K562 (cell line): ENCODE measurements around the gene PLPPR1. TPM values are rescaled to one million over a fixed set of nuclear protein-coding genes. Genes with fewer than 3 reads are reported as not detected.
A peak's percentile ranks its signal among the peaks of the same experiment; 100 is the strongest.

ENCODE experiments used
- ATAC-seq: fragments of 200-7000 bp; cut with Tn5 transposase; 3 replicates; pipeline ENCODE4 v1.9.1; 2020; ENCODE audit warnings: moderate library complexity
- BruUV-seq: library from RNA; stranded (reverse); fragments of 400-500 nt; replicated peaks from 2 replicates; lab custom pipeline; 2021; lab: Mats Ljungman, UMichigan
- CTCF ChIA-PET: fragments of 300-600 bp; formaldehyde crosslinking; extraction: SDS; loops from one replicate; lab custom pipeline; 2021; ENCODE audit warnings: low intra/inter-chr PET ratio; lab: Yijun Ruan, JAX
- POLR2A ChIA-PET: fragments of 300-600, 350-650 bp; sonication (Branson Sonifier 250); formaldehyde crosslinking; extraction: SDS; loops from one replicate; lab custom pipeline; 2021; ENCODE audit warnings: antibody characterized with exemption, inconsistent platforms; lab: Yijun Ruan, JAX
- DNase-seq, 4 experiments: peaks; one replicate each; pipeline versions ENCODE4 v3.0.0 to v3.0.0-alpha.2; 2011 to 2018; ENCODE audit warnings: low spot score in 3 of 4, mixed read lengths in 3 of 4; ENCODE audit errors: extremely low read depth in 1 of 4
- FAIRE-seq: peaks from 2 replicates; lab custom pipeline; 2011; peaks lifted over from hg19 to GRCh38; lab: Jason Lieb, UNC
- H2AFZ ChIP-seq: 2 replicates; pipeline ENCODE4 v1.6.0; 2011; ENCODE audit warnings: low read depth, low read length, control low read depth, inconsistent platforms
- H3K27ac ChIP-seq: fragments of 200-600 bp; 3 replicates; pipeline ENCODE4 v1.8.0; 2011; ENCODE audit warnings: low read depth, mild to moderate bottlenecking, control low read depth, inconsistent platforms, low read length, moderate library complexity, mixed read lengths; ENCODE audit errors: extremely low read depth
- H3K27me3 ChIP-seq, 2 experiments: fragments of 300-600 bp in 1 of 2; 2 replicates in 1 of 2; 3 replicates in 1 of 2; pipeline versions ENCODE4 v1.6.0 to v1.8.0; 2011; ENCODE audit warnings: inconsistent platforms in 2 of 2, low read length in 2 of 2, mild to moderate bottlenecking in 1 of 2, mixed read lengths in 1 of 2, moderate library complexity in 1 of 2; ENCODE audit not compliant: control insufficient read depth in 2 of 2, insufficient read depth in 2 of 2
- H3K36me3 ChIP-seq: fragments of 300-600 bp; 3 replicates; pipeline ENCODE4 v1.8.0; 2011; ENCODE audit warnings: mild to moderate bottlenecking, low read length, inconsistent platforms; ENCODE audit not compliant: control insufficient read depth, insufficient read depth
- H3K4me1 ChIP-seq, 2 experiments: fragments of 200-600 bp in 1 of 2; replicated peaks in 1 of 2; 2 replicates in 1 of 2; 3 replicates in 1 of 2; pipeline versions ENCODE4 v1.5.1 to v1.8.0; 2011; ENCODE audit warnings: inconsistent platforms in 2 of 2, low read length in 2 of 2, mild to moderate bottlenecking in 1 of 2, mixed read lengths in 1 of 2, moderate library complexity in 1 of 2; ENCODE audit not compliant: control insufficient read depth in 2 of 2, insufficient read depth in 2 of 2
- H3K4me2 ChIP-seq: 2 replicates; pipeline ENCODE4 v1.6.1; 2011; ENCODE audit warnings: low read length, control low read depth, inconsistent platforms, mixed read lengths; ENCODE audit not compliant: insufficient read depth
- H3K4me3 ChIP-seq: fragments of 200-600 bp; sonication (generic), shearing (Covaris generic); 2 replicates; pipeline ENCODE4 v1.5.1; 2016; ENCODE audit warnings: control low read depth, inconsistent platforms
- H3K79me2 ChIP-seq: fragments of 200-600 bp; 3 replicates; pipeline ENCODE4 v1.8.0; 2011; ENCODE audit warnings: low read length, inconsistent platforms; ENCODE audit not compliant: control insufficient read depth, insufficient read depth
- H3K9ac ChIP-seq, 2 experiments: 2 replicates each; pipeline versions ENCODE4 v1.6.0 to v1.6.1; 2011; ENCODE audit warnings: low read depth in 2 of 2, low read length in 2 of 2, control low read depth in 1 of 2, inconsistent platforms in 1 of 2, mild to moderate bottlenecking in 1 of 2, mixed read lengths in 1 of 2; ENCODE audit not compliant: insufficient read depth in 1 of 2
- H3K9me1 ChIP-seq: one replicate; pipeline ENCODE4 v1.6.0; 2011; ENCODE audit warnings: inconsistent platforms, mild to moderate bottlenecking, low read length, moderate library complexity; ENCODE audit not compliant: control insufficient read depth, insufficient read depth
- H3K9me3 ChIP-seq: replicated peaks from 2 replicates; pipeline ENCODE4 v1.5.1; 2011; ENCODE audit warnings: low read depth, low read length, inconsistent platforms; ENCODE audit not compliant: control insufficient read depth, insufficient read depth
- H4K20me1 ChIP-seq: replicated peaks from 2 replicates; pipeline ENCODE4 v1.6.1; 2011; ENCODE audit warnings: low read length, inconsistent platforms, mixed read lengths; ENCODE audit not compliant: control insufficient read depth, insufficient read depth
- C11orf30 ChIP-seq: fragments of 450-650 bp; IDR thresholded peaks from 2 replicates; pipeline ENCODE4 v1.6.1; 2016; ENCODE audit warnings: low read depth, mild to moderate bottlenecking
- CBFA2T3 ChIP-seq: fragments of 450-650 bp; IDR thresholded peaks from 2 replicates; pipeline ENCODE4 v1.6.1; 2017
- CREB1 ChIP-seq, 2 experiments: sonication (generic) in 1 of 2; formaldehyde crosslinking in 1 of 2; IDR thresholded peaks; 2 replicates each; pipeline versions ENCODE4 v1.6.1 to v1.8.0; 2012 to 2022; ENCODE audit warnings: inconsistent platforms in 1 of 2, mild to moderate bottlenecking in 1 of 2, missing genetic modification reagents in 1 of 2, moderate library complexity in 1 of 2
- DPF2 ChIP-seq: fragments of 450-650 bp; IDR thresholded peaks from 2 replicates; pipeline ENCODE4 v1.6.1; 2016
- FOXJ2 ChIP-seq: fragments of 200-800 bp; sonication (Bioruptor generic); IDR thresholded peaks from 2 replicates; pipeline ENCODE4 v1.6.1; 2016; ENCODE audit warnings: missing genetic modification characterization, missing compliant biosample characterization
- GTF2A2 ChIP-seq: IDR thresholded peaks from 2 replicates; pipeline ENCODE4 v1.6.1; 2016; ENCODE audit warnings: mild to moderate bottlenecking, missing genetic modification characterization, missing compliant biosample characterization
- HMG20B ChIP-seq: fragments of 250-450 bp; sonication (Bioruptor Pico); IDR thresholded peaks from 2 replicates; pipeline ENCODE4 v1.5.0; 2021; ENCODE audit warnings: mild to moderate bottlenecking
- KHSRP ChIP-seq: fragments of 450-650 bp; IDR thresholded peaks from 2 replicates; pipeline ENCODE4 v1.6.1; 2017
- MAFF ChIP-seq: IDR thresholded peaks from 2 replicates; pipeline ENCODE4 v1.6.1; 2012; ENCODE audit warnings: low read length, improper control_type of control experiment
- MAFG ChIP-seq: fragments of 450-650 bp; conservative IDR thresholded peaks from 2 replicates; pipeline ENCODE4 v1.6.1; 2016; ENCODE audit warnings: missing genetic modification characterization, missing compliant biosample characterization
- MCM5 ChIP-seq: fragments of 450-650 bp; IDR thresholded peaks from 2 replicates; pipeline ENCODE4 v1.6.1; 2016; ENCODE audit warnings: low read depth
- NFE2 ChIP-seq: IDR thresholded peaks from 2 replicates; pipeline ENCODE4 v1.6.1; 2014; ENCODE audit warnings: antibody characterized with exemption, low read depth
- RFX1 ChIP-seq: fragments of 450-650 bp; IDR thresholded peaks from 2 replicates; pipeline ENCODE4 v1.6.1; 2016; ENCODE audit warnings: mild to moderate bottlenecking, moderate library complexity
- SMARCA4 ChIP-seq: fragments of 450-650 bp; IDR thresholded peaks from 2 replicates; pipeline ENCODE4 v1.6.1; 2016
- ZNF316 ChIP-seq: fragments of 450-650 bp; IDR thresholded peaks from 2 replicates; pipeline ENCODE4 v1.6.1; 2016
- ZNF384 ChIP-seq: IDR thresholded peaks from 2 replicates; pipeline ENCODE4 v1.6.1; 2012; ENCODE audit warnings: low read depth, low read length, improper control_type of control experiment
- WGBS: fragments of 100-300 bp; shearing (Covaris generic); methylation state at CpG from one replicate; pipeline ENCODE4 v1.1.6; 2016; ENCODE audit warnings: low coverage, mixed read lengths; ENCODE audit not compliant: insufficient coverage; ENCODE audit errors: missing lambda C conversion rate; 5-methylcytosine and 5-hydroxymethylcytosine counted together
- in situ Hi-C: fragments of 300-500 bp; cut with MboI; formaldehyde crosslinking; loops from 4 replicates; pipeline ENCODE4 v1.15.0; 2018; ENCODE audit warnings: inconsistent platforms, mixed read lengths
- intact Hi-C: fragments of 100-400 bp; cut with micrococcal nuclease; formaldehyde crosslinking; loops from 2 replicates; pipeline ENCODE4 v1.14.2; 2022
- polyA plus RNA-seq, 8 experiments: library from polyadenylated mRNA; depleted of rRNA in 4 of 8; stranded (reverse) in 5 of 8; unstranded in 3 of 8; fragments of >200 nt; fragmentation: Nextera tagmentation in 2 of 8; fragmentation: Illumina TruSeq in 1 of 8; extraction: Ambion mirVana in 2 of 8; extraction: Trizol in 1 of 8; gene quantifications; 2 replicates each; pipeline versions ENCODE4 v1.2.1 to v1.2.3, GENCODE V29; 2011 to 2014; ENCODE audit warnings: inconsistent platforms in 1 of 8, missing spikeins in 1 of 8
- total RNA-seq, 7 experiments: library from RNA; depleted of rRNA in 6 of 7; stranded (reverse); fragments of >200 nt in 6 of 7; fragmentation: Illumina TruSeq in 2 of 7; extraction: Trizol in 2 of 7; gene quantifications; 2 replicates each; pipeline versions ENCODE4 v1.2.1 to v1.2.3, GENCODE V29; 2011 to 2021; ENCODE audit warnings: low replicate concordance in 1 of 7
- TF ChIP-seq, protein P1 (sequence below): fragments of 200-800 bp; sonication (Bioruptor generic); IDR thresholded peaks from 2 replicates; pipeline ENCODE4 v1.6.1; 2016; ENCODE audit warnings: missing genetic modification characterization, missing compliant biosample characterization

Gene PLPPR1
- total and polyA plus RNA-seq, 9 of the 15 experiments (the other 6 are each of a cell fraction or from before 2014, with no cell fraction given) = not detected

DNA sequence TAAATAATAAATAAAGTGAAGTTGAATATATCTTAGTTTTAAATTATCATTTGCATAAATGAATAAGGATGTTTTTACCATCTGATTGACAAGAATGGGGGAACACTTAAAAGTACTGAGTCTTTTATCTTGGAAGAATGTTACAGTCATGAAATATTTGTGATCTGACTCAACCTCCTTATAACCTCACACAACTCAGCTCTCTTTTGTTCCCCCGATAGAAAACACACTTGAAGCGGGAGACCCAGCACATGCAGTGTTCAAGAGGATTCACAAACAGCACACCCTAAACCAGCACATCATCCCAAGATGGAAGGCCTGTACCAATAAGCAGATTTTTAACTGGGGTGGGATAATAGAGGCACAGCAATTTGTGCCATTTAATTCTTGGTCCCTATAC is 340.8 kb downstream of the PLPPR1 start (continued):
- TF ChIP-seq, protein P1, sequence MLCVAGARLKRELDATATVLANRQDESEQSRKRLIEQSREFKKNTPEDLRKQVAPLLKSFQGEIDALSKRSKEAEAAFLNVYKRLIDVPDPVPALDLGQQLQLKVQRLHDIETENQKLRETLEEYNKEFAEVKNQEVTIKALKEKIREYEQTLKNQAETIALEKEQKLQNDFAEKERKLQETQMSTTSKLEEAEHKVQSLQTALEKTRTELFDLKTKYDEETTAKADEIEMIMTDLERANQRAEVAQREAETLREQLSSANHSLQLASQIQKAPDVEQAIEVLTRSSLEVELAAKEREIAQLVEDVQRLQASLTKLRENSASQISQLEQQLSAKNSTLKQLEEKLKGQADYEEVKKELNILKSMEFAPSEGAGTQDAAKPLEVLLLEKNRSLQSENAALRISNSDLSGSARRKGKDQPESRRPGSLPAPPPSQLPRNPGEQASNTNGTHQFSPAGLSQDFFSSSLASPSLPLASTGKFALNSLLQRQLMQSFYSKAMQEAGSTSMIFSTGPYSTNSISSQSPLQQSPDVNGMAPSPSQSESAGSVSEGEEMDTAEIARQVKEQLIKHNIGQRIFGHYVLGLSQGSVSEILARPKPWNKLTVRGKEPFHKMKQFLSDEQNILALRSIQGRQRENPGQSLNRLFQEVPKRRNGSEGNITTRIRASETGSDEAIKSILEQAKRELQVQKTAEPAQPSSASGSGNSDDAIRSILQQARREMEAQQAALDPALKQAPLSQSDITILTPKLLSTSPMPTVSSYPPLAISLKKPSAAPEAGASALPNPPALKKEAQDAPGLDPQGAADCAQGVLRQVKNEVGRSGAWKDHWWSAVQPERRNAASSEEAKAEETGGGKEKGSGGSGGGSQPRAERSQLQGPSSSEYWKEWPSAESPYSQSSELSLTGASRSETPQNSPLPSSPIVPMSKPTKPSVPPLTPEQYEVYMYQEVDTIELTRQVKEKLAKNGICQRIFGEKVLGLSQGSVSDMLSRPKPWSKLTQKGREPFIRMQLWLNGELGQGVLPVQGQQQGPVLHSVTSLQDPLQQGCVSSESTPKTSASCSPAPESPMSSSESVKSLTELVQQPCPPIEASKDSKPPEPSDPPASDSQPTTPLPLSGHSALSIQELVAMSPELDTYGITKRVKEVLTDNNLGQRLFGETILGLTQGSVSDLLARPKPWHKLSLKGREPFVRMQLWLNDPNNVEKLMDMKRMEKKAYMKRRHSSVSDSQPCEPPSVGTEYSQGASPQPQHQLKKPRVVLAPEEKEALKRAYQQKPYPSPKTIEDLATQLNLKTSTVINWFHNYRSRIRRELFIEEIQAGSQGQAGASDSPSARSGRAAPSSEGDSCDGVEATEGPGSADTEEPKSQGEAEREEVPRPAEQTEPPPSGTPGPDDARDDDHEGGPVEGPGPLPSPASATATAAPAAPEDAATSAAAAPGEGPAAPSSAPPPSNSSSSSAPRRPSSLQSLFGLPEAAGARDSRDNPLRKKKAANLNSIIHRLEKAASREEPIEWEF (CRISPR knock-in tag) = no peak

DNA sequence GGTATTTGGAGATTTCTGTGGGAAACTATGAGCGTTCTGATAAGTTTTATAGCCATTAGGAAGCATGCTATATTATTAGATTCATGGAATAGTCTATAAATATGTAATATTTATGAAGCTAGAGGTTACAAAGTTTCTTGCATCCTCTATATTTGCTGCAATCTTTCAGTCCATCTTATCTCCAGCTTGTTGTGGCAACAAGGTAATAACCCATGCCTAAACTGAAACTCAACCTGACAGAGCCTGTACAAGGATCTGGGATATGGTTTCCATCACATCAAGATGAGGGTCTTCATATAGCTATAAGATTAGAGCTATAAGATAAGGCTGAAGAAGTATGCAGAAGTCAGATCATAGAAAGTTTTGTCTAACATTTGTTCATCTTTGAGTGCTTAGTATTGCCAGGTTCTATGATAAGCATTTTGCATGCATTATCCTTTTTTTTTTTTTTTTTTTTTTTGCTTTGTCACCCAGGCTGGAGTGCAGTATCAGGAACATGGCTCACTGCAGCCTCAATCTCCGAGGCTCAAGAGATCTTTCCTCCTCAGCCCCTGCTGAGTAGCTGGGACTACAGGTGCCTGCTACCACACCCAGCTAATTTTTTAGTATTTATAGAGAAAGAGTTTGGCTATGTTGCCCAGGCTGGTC is 341.5 kb downstream of the PLPPR1 start:
- ATAC-seq = peak; percentile 67
- no peak overlapping the region for H3K4me3 ChIP-seq
- H3K9ac ChIP-seq = no peak overlapping the region; a peak in 1 of 4 replicates
- ChIA-PET POLR2A (no interaction called here), CTCF (no interaction called here)
- 0 out of 2 replicates have a peak overlapping the region, but pooled peaks have one; percentile 1 for H3K4me2 ChIP-seq
- no peaks in the 10 kb centered on the region for H4K20me1 ChIP-seq
- in situ Hi-C loops (no loop called here), intact Hi-C loops (no loop called here)
- H3K4me1 ChIP-seq = peaks cover 16 to 40% of the 10 kb centered on the region in 2 experiments
- no peaks in the 10 kb centered on the region for H3K9me3 ChIP-seq
- peak; percentile 91 for FAIRE-seq
- no peak overlapping the region for H2AFZ ChIP-seq
- no peaks in the 10 kb centered on the region for H3K36me3 ChIP-seq
- BruUV-seq = no TSS peak
- H3K27ac ChIP-seq = no peak overlapping the region
- no peaks in the 10 kb centered on the region for H3K9me1 ChIP-seq
- H3K27me3 ChIP-seq = no peaks in the 10 kb centered on the region
- no peaks in the 10 kb centered on the region for H3K79me2 ChIP-seq
- WGBS = 21% methylated on average over 2 of the region's 2 CpGs
- TF ChIP-seq ZNF316 (peak; percentile 85), MCM5 (no peak), CBFA2T3 (peak; percentile 34), DPF2 (peak; percentile 33; the same call in 1 of the 2 replicates), MAFG (tag) (peak; percentile 80), NFE2 (peak; percentile 77), RFX1 (peak; percentile 28; the same call in 1 of the 2 replicates), C11orf30 (peak; percentile 70; the same call in 1 of the 2 replicates), ZNF384 (peak; percentile 86), MAFF (peak; percentile 56; the same call in 1 of the 2 replicates), KHSRP (no peak), HMG20B (no peak), FOXJ2 (peak; percentile 95), SMARCA4 (peak; percentile 53), CREB1 (IDR thresholded peaks at IDR 0.05) (no peak), CREB1 (CRISPR knock-in tag; IDR thresholded peaks at IDR 0.05) (no peak), GTF2A2 (no peak)
- DNase-seq = peak in 1 of 4 experiments; percentile 72
